Nucleus accumbens (tissue), 56 donors: ENCODE measurements around the gene KRT78.
"Not testable (repeated sequence)": the region's sequence is repeated elsewhere in the genome, so short reads cannot be mapped to it uniquely, and the experiment has no call there.

Source experiments
- DNase-seq, 56 donors: peaks; one replicate each; lab custom pipeline; 2025; lab: John Stamatoyannopoulos, UW

KRT78 gene

GRCh38 chr12:52799505-52800211 lies 49.1 kb downstream of the KRT78 start:
- no peak for DNase-seq

DNA sequence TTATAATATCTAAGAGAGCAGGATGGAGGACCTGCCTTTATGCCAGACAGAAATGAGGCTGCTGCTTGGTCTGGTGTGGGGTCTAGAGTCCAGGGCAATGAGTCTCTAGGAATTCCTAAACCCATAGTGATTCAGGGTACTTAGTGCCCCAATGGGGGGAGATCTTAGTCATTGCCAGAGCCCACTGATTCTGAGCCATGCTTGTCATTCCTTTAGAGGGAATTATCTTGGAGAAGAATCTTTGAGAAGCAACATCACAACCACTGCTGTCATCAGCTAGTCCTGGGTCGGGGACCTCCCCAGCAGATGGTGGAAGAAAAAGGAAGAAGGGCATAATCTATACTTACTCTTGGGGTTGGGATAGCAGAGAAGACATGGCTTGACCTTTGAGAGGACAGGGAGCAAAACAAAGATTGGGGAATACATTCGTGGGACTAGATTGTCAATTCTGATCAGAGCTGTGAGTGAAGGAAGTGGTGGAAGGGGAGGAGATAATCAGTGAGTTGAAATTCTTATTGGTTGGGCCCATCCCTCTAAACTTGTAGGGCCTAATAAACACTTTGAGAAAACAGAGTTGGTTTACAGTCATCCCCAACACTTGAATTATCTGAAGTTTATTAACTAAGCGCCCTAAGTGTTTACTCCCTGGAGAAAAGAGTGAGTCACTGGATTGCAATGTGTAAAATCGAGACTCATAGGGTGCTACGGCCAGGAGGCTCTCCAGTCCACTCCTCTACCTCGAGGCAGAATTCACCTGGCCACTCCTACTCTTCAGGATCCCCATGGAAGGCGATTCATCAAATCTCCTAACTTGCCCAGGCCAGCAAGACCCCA lies 49.9 kb downstream of the KRT78 start:
- DNase-seq = no peak

- DNase-seq = no peak
Measured at GRCh38 chr12:52798003-52798670, 50.7 kb downstream of the KRT78 start.

DNA sequence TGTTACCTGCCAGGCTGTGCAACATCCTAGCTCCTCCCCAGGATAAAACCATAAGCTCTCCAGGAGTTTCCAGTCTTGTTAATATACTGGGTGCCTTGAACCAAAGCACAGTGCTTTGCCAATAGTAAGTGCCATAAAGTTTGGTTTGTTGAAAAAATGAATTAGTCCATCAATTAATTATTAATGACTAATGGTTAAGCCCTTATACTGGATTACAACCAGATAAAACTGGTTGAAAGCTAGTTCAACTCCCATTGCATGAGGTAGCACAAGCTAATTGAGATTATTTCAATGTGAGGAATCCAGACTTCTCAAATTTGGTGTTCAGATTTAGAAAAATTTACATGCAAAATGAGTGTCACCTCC lies 51.3 kb downstream of the KRT78 start:
- no peak for DNase-seq

- DNase-seq = no peak
Measured at GRCh38 chr12:52796839-52797528, 51.8 kb downstream of the KRT78 start.

DNA sequence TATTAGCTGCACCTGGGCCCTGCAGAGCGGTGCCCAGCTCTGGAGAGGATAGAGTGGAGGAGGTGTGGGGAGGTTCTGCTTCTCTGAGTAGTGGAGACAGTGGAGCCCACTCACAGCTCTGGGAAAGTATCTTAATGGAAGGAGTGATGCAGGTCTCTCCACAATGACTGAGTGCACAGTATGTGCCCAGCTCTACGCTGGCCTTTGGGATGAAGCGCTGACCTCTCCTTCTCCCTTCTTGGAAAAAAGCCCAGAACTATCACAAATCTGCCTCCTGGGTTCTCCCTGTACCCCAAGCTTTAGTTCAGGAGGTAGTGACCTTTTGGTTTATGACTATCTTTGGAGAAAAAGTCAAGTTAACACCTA lies 52.4 kb downstream of the KRT78 start:
- no peak for DNase-seq

DNA sequence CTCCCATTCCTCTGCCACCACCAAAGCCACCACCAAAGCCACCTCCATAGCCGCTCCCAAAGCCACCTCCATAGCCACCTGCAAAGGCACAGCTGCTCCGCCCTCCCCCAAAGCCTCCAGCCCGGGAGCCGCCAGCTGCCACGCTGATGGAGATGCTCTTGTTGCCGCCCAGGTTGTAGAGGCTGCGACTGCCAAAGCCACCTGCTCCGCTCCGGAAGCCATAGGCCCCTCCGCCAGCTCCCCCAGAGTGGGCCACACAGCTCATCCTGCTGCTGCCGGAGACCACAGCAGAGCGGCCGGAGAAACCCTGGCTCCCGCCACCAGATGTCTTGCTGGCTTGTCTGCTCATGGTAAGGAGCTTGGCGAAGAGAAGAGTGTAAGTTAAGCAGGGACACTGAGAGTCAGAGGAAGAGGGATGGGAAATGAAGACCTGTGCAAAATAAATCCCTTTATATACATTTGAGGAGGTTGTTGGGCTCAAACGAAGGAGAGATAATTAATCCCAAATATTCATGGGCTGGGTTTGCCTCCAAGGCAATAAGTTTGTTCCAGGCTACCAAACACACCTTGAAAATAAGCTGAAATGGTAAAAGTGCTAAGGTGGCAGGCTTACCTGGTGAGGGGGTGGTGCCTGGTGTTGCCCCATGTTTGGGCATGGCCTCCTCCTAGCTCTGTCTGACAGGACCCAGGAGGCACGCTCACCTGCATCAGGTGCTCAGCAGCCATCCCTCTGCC lies 52.9 kb downstream of the KRT78 start, which contains the start of gene KRT3:
Gene KRT3 (minus strand): TSS at position 424 of the 735 bp plus-strand sequence. CDS start 75 bp downstream, at position 349.
- no peak for DNase-seq

GRCh38 chr12:52795332-52795674 lies 53.5 kb downstream of the KRT78 start:
- DNase-seq = not testable (repeated sequence)

GRCh38 chr12:52794479-52795331 lies 54.1 kb downstream of the KRT78 start:
- no peak for DNase-seq

DNA sequence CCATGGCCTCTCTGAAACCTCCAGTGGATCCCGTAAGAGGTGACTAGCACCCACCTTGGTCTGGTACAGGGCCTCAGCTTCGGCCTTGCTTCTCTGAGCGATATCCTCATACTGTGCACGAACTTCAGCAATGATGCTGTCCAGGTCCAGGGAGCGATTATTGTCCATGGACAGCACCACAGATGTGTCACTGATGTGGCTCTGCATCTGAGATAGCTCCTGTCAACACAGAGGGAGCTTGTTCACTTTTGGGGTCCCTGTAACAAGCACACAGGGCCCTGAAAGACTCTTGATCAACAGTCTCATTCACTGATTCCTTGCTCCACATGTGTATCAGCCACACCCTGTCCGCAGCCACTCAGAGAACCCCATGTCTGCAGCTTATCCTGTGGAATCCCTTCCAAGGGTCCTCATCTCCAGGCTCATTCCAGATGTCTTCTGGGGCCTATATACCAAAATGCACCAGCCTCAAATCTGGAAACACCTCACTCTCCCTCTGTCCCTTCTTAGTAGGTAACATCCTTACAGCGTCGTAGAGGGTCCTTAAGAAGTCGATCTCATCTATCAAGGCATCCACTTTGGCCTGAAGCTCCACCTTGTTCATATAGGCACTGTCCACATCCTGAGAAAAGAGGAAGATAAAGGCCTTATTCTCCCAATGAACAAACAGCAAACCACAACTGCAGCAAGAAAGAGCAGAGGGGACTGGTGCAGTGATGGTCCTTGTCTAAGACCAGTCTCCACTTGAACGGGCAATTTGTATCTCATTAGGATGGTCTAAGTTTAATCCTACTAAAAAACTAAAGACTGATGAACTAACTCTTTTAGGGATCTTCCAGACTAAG lies 56.4 kb downstream of the KRT78 start:
- DNase-seq = no peak

GRCh38 chr12:52791271-52792184 lies 57.3 kb downstream of the KRT78 start:
- DNase-seq = no peak

GRCh38 chr12:52790427-52791270 lies 58.1 kb downstream of the KRT78 start:
- no peak for DNase-seq

- peak in 1 of 56 donors; percentile 6 for DNase-seq
Measured at GRCh38 chr12:52789637-52790426, 59.0 kb downstream of the KRT78 start.

GRCh38 chr12:52788876-52789636 lies 59.7 kb downstream of the KRT78 start:
- no peak for DNase-seq
